ENCODE results near the gene RET.

The RET gene

DNA sequence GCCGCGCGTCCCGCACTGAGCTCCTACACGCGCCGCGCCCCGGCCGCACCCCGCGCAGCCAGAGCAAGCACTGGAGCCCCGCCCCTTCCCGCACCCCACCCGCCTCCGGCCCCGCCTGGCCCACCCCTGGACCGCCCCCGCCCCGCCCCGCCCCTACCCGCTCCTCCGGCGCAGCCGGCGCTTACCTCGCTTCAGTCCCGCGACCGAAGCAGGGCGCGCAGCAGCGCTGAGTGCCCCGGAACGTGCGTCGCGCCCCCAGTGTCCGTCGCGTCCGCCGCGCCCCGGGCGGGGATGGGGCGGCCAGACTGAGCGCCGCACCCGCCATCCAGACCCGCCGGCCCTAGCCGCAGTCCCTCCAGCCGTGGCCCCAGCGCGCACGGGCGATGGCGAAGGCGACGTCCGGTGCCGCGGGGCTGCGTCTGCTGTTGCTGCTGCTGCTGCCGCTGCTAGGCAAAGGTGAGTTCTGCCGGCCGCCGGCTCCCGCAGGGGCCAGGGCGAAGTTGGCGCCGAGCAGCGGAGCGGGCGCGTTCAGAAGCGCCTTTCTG, at the start of gene RET:
TSS of gene RET (plus strand) at position 194 of the 545 bp plus-strand sequence. CDS start at position 384, 190 bp downstream.
- no peak for DNase-seq

GRCh38 chr10:43027331-43027955, 49.4 kb upstream of the RET start:
- no peak for DNase-seq

- DNase-seq = no peak
These were observed 48.7 kb upstream of the RET start for GRCh38 chr10:43028143-43028542.

GRCh38 chr10:43029043-43029442, 47.8 kb upstream of the RET start:
- DNase-seq = no peak

DNA sequence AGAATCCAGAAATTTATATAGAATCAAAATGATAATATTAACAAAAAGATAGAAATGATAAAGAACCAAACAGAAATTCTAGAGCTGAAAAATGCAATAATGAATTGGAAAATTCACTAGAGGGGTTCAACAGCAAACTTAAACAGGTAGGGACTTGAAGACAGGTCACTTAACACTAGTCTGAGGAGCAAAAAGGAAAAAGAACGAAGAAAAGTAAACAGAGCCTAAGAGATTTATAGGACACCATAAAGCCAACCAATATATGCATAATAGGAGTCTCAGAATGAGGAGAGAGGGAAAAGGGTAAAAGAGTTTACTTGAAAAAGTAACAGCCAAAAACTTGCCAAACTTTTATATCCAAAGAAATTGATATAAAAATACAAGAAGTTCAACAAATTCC, 44.3 kb upstream of the RET start:
- no peak for DNase-seq

DNA sequence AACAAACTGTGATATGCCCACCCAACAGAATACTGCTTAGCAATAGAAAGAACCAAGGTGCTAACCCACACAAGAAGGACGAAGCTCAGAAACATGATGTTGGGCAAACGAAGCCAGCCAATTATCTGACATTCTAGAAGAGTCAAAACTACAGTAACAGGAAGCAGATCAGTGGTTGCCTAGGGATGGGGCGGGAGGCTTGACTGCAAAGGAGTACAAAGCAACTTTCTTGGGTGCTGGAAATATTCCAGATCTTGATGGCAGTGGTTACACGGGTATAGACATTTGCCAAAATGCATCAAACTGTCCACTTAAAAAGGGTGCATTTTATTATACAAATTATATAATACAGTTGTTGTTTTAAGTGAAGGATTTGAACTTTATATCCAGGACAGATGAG, 41.1 kb upstream of the RET start:
- DNase-seq = no peak

DNA sequence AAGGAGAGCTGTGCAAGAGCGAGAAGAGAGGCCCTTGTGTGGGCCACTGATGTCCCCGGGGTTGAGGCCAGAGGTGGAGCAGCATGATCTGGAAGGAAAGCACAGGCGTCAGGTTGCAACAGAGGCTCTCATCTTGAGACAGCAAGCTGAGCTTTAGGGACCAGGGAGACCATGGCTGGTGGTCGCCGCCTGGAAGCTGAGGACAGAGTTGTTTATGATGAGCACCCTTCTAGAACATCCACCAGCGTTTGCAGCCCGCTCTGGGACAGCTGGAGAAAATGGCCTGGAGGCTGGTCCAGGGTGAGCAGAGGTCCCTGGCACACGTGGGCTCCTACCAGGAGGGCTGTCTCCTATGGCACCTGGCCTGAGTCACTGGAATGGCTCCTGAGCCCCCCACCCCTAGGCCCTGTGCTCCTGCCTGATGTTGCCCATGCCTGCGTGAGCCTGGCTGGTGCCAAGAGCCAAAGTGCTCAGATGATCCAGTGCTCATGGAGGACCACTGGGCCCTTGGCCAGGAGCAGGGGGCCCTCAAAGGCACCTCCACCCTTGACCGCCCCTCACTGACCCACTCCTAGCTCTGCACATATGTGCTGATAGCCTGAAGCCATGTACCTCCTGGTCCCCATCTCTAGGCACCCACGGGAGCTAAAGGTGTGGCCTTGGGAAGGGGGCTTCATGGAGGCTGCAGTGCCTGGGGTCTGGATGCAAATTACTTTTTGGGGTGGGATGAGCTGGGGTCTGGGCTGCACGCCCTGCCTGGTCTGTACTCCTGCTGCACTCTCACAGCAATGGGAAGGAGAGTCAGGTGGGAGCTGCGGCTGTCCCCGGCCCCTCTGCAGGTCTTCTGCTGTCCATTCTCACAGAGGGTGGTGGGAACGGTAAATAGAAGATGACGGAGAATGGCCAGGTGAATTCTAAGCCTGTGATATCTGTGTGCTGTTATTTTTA, 40.1 kb upstream of the RET start:
- no peak for DNase-seq

DNA sequence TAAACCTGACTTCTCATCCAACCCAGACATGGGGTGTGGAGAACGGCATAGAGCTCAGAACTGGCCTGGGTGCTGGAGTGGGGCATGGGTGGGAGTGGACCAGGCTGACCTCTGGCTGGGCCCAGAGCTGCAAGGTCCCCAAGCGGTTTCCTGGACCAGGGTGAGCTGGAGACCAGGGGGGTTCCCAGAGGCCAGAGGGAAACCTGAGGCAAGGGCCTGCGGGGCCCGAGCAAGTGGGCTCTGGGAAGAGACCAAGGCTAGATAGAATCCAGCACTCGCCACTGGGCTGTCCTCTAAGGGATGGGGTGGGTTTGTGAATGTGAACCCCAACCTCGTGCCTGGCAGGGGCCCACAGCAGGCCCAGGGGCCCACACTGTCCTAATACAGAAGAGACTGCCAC, 39.4 kb upstream of the RET start:
- no peak for DNase-seq

- no peak for DNase-seq
These were observed 38.7 kb upstream of the RET start for GRCh38 chr10:43037942-43038782.

- DNase-seq = no peak
These were observed 37.9 kb upstream of the RET start for GRCh38 chr10:43038783-43039623.

GRCh38 chr10:43039624-43040481, 37.0 kb upstream of the RET start:
- DNase-seq = no peak

DNA sequence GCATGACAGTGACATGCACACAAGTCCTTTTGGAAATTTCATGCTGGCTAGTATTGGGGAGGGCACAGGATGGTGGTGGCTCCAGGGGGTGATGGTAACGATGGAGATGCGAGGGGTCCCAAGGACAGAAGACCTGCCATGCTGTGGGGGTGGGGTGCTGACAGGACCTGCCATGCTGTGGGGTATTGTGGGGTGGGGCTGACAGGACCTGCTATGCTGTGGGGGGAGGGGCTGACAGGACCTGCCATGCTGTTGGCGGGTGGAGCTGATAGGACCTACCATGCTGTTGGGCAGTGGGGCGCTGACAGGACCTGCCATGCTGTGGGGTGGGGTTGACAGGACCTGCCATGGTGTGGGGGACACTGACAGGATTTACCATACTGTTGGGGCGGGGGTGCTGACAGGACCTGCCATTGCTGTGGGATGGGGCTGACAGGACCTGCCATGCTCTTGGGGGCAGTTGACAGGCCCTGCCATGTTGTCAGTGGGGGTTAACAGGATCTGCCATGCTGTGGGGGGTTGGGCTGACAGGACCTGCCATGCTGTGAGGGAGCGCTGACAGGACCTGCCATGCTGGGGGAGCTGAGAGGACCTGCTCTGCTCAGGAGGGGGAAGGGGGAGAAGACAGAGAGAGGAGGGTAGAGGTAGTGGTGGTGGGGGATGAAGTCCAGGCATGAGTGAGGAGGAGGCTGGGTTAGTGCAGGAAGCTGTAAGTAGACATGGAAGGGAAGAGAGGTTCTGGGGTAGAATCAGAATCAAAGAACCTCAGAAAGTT, 36.2 kb upstream of the RET start:
- no peak for DNase-seq

GRCh38 chr10:43041422-43042342, 35.2 kb upstream of the RET start:
- DNase-seq = no peak

- no peak for DNase-seq
These were observed 34.1 kb upstream of the RET start for GRCh38 chr10:43042503-43043341.

- no peak for DNase-seq
These were observed 33.5 kb upstream of the RET start for GRCh38 chr10:43043342-43043772.

- no peak for DNase-seq
These were observed 33.0 kb upstream of the RET start for GRCh38 chr10:43043773-43044447.

DNA sequence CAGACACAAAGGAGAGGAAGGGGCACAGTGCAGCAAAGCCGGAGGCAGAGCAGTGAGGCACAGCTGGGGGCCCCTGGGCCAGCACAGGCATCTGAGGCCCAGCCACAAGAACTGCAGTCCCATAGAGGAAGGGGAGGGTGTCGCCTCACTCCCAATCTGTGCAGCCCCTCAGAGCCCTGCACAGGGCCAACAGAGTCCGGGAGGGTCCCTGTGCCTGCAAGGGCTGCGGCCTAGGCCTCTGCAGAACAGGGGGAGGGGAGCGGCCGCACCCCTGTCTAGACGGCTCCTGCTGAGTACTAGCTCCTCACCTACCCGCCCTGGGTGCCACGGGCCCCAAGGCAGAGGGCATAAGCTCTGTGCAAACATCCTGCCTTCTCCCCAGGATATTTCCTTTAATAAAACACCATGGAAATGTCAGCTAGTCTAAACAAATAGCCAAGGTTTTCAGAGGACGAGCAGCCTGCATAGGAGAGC, 32.4 kb upstream of the RET start:
- DNase-seq = no peak
